GM23338 (cell line): ENCODE results near the gene CEND1. TPM values are rescaled to one million over a fixed set of nuclear protein-coding genes. Genes with fewer than 3 reads are reported as not detected.
A peak's percentile ranks its signal among the peaks of the same experiment; 100 is the strongest.

Experiments
- ATAC-seq: fragments of 200-7000 bp; cut with Tn5 transposase; 3 replicates; pipeline ENCODE4 v1.9.1; 2020
- DNase-seq: peaks from one replicate; pipeline ENCODE4 v3.0.0-alpha.2; 2015; ENCODE audit warnings: low spot score
- H2AFZ ChIP-seq: fragments of 200-600 bp; sonication (generic); 2 replicates; pipeline ENCODE4 v1.8.0; 2016; ENCODE audit warnings: antibody characterized with exemption, mild to moderate bottlenecking, moderate library complexity
- H3F3A ChIP-seq: fragments of 200-600 bp; sonication (generic); replicated peaks from 2 replicates; pipeline ENCODE4 v1.8.0; 2017; ENCODE audit warnings: antibody characterized with exemption, mixed run types, low read depth
- H3K27ac ChIP-seq: fragments of 200-600 bp; sonication (generic); 2 replicates; pipeline ENCODE4 v1.6.1; 2016; ENCODE audit warnings: low read depth
- H3K27me3 ChIP-seq: fragments of 200-600 bp; sonication (generic); 2 replicates; pipeline ENCODE4 v1.8.0; 2016; ENCODE audit warnings: mild to moderate bottlenecking, mixed run types, moderate library complexity; ENCODE audit not compliant: insufficient read depth
- H3K36me3 ChIP-seq: fragments of 200-600 bp; sonication (generic); 2 replicates; pipeline ENCODE4 v1.8.0; 2016; ENCODE audit warnings: mild to moderate bottlenecking; ENCODE audit not compliant: insufficient read depth
- H3K4me1 ChIP-seq: fragments of 200-600 bp; sonication (generic); 2 replicates; pipeline ENCODE4 v1.8.0; 2016; ENCODE audit warnings: mild to moderate bottlenecking, moderate library complexity; ENCODE audit not compliant: insufficient read depth
- H3K4me2 ChIP-seq: fragments of 200-600 bp; sonication (generic); 2 replicates; pipeline ENCODE4 v1.7.1; 2017; ENCODE audit warnings: mixed run types
- H3K4me3 ChIP-seq: fragments of 200-600 bp; sonication (generic); 2 replicates; pipeline ENCODE4 v1.6.1; 2016; ENCODE audit warnings: mixed run types
- H3K79me2 ChIP-seq: fragments of 200-600 bp; sonication (generic); replicated peaks from 2 replicates; pipeline ENCODE4 v1.8.0; 2017; ENCODE audit warnings: mild to moderate bottlenecking; ENCODE audit not compliant: insufficient read depth
- H3K9me2 ChIP-seq: fragments of 200-600 bp; sonication (generic); 2 replicates; pipeline ENCODE4 v1.8.0; 2017; ENCODE audit not compliant: insufficient read depth
- H4K20me1 ChIP-seq: fragments of 200-600 bp; sonication (generic); replicated peaks from 2 replicates; pipeline ENCODE4 v1.8.0; 2017; ENCODE audit warnings: mild to moderate bottlenecking; ENCODE audit not compliant: insufficient read depth
- H3K27ac Mint-ChIP-seq: 2 replicates; pipeline ENCODE4 v1.8.0; 2020; ENCODE audit warnings: inconsistent platforms, mild to moderate bottlenecking, moderate library complexity, mixed read lengths
- H3K27me3 Mint-ChIP-seq: 3 replicates; pipeline ENCODE4 v1.8.0; 2022; ENCODE audit warnings: low read depth, mild to moderate bottlenecking, moderate library complexity, mixed read lengths, inconsistent platforms; ENCODE audit not compliant: insufficient read depth, poor library complexity
- H3K36me3 Mint-ChIP-seq: 3 replicates; pipeline ENCODE4 v1.8.0; 2021; ENCODE audit warnings: low read depth, mild to moderate bottlenecking, inconsistent platforms, moderate library complexity, mixed read lengths
- H3K4me1 Mint-ChIP-seq: 3 replicates; pipeline ENCODE4 v1.8.0; 2020; ENCODE audit warnings: mild to moderate bottlenecking, inconsistent platforms, mixed read lengths
- H3K4me3 Mint-ChIP-seq: 3 replicates; pipeline ENCODE4 v1.8.0; 2021; ENCODE audit warnings: moderate library complexity, mild to moderate bottlenecking, inconsistent platforms, mixed read lengths
- H3K9me3 Mint-ChIP-seq: 3 replicates; pipeline ENCODE4 v1.8.0; 2020; ENCODE audit warnings: moderate library complexity, mild to moderate bottlenecking, inconsistent platforms, mixed read lengths
- CREB1 ChIP-seq: fragments of 250-450 bp; sonication (Bioruptor Pico); IDR thresholded peaks from 2 replicates; pipeline ENCODE4 v1.5.0; 2020; ENCODE audit warnings: low read depth, mild to moderate bottlenecking, moderate library complexity
- EZH2 ChIP-seq: fragments of 200-600 bp; sonication (generic); IDR thresholded peaks from one replicate; pipeline ENCODE4 v1.8.0; 2017; ENCODE audit warnings: antibody characterized with exemption, mild to moderate bottlenecking, low read depth; ENCODE audit not compliant: unreplicated experiment
- EZH2phosphoT487 ChIP-seq: fragments of 200-600 bp; sonication (generic); IDR thresholded peaks from one replicate; pipeline ENCODE4 v1.8.1; 2018; ENCODE audit warnings: antibody characterized with exemption; ENCODE audit not compliant: unreplicated experiment
- JUNB ChIP-seq: IDR thresholded peaks from one replicate; pipeline ENCODE4 v1.6.1; 2016; ENCODE audit warnings: antibody characterized with exemption; ENCODE audit not compliant: unreplicated experiment
- NANOG ChIP-seq: IDR thresholded peaks from 2 replicates; pipeline ENCODE4 v1.6.1; 2016; ENCODE audit warnings: antibody characterized with exemption, borderline replicate concordance
- POLR2AphosphoS5 ChIP-seq: IDR thresholded peaks from 2 replicates; pipeline ENCODE4 v1.6.1; 2016; ENCODE audit warnings: antibody characterized with exemption, low read depth
- STAT1 ChIP-seq: IDR thresholded peaks from one replicate; pipeline ENCODE4 v1.6.1; 2016; ENCODE audit warnings: antibody characterized with exemption; ENCODE audit not compliant: unreplicated experiment
- ZNF114 ChIP-seq: fragments of 250-450 bp; sonication (Bioruptor Pico); IDR thresholded peaks from 2 replicates; pipeline ENCODE4 v1.5.0; 2020; ENCODE audit warnings: mild to moderate bottlenecking, moderate library complexity
- ZNF331 ChIP-seq: fragments of 250-450 bp; sonication (Bioruptor Pico); IDR thresholded peaks from 2 replicates; pipeline ENCODE4 v1.5.0; 2020; ENCODE audit warnings: low read depth, mild to moderate bottlenecking, moderate library complexity
- ZNF462 ChIP-seq: fragments of 250-450 bp; sonication (Bioruptor Pico); IDR thresholded peaks from 2 replicates; pipeline ENCODE4 v1.5.0; 2020; ENCODE audit warnings: mild to moderate bottlenecking, moderate library complexity
- polyA plus RNA-seq: library from polyadenylated mRNA; unstranded; fragments of >200 nt; fragmentation: Nextera tagmentation; extraction: Ambion mirVana; gene quantifications from 2 replicates; pipeline ENCODE4 v1.2.1, GENCODE V29; 2016
- total RNA-seq: library from RNA; depleted of rRNA; stranded (reverse); fragments of >200 nt; shearing (Covaris generic); gene quantifications from 2 replicates; pipeline ENCODE4 v1.2.3, GENCODE V29; 2014
- TF ChIP-seq, protein P1 (sequence below), 2 experiments: fragments of 200-600 bp in 1 of 2; sonication (generic) in 1 of 2; conservative IDR thresholded peaks; 2 replicates each; pipeline versions ENCODE4 v1.5.1 to v1.6.1; 2016 to 2017; ENCODE audit warnings: antibody characterized with exemption in 2 of 2, low read depth in 2 of 2, mild to moderate bottlenecking in 2 of 2, moderate library complexity in 1 of 2
- TF ChIP-seq, protein P2 (sequence below): IDR thresholded peaks from one replicate; pipeline ENCODE4 v1.6.1; 2018; ENCODE audit warnings: antibody characterized with exemption; ENCODE audit not compliant: unreplicated experiment
- TF ChIP-seq, protein P3 (sequence below): IDR thresholded peaks from 2 replicates; pipeline ENCODE4 v1.6.1; 2016; ENCODE audit warnings: antibody characterized with exemption

The CEND1 gene
- total and polyA plus RNA-seq, 2 experiments from 2014 or later: 4.8 to 5.5 TPM

GRCh38 chr11:824942-825341 is 35.1 kb upstream of the CEND1 start:
- Mint-ChIP-seq H3K4me3 (peak overlapping the region; percentile 42; the same call in 2 of the 3 replicates), H3K36me3 (peaks cover 7% of the 10 kb centered on the region; the same call in 1 of the 3 replicates), H3K9me3 (no peaks in the 10 kb centered on the region; the same call in 2 of the 3 replicates), H3K4me1 (peaks cover 30% of the 10 kb centered on the region), H3K27ac (no peak overlapping the region; the same call in 1 of the 2 replicates), H3K27me3 (peaks cover 42% of the 10 kb centered on the region)
- Histone ChIP-seq H2AFZ (no peak overlapping the region), H3K79me2 (0 out of 2 replicates have a peak, but pooled peaks cover 5% of the 10 kb centered on the region), H4K20me1 (peaks cover 17% of the 10 kb centered on the region), H3K4me2 (no peak overlapping the region), H3K36me3 (no peaks in the 10 kb centered on the region), H3K4me1 (peaks cover 20% of the 10 kb centered on the region), H3K27me3 (peaks cover 6% of the 10 kb centered on the region; the same call in 1 of the 2 replicates), H3K27ac (no peak overlapping the region), H3F3A (peaks cover 17% of the 10 kb centered on the region), H3K9me2 (no peaks in the 10 kb centered on the region), H3K4me3 (no peak overlapping the region)
- no peak for DNase-seq
- no peak for ATAC-seq
- TF ChIP-seq NANOG: no peak
- TF ChIP-seq CREB1 (CRISPR knock-in tag): no peak
- TF ChIP-seq POLR2AphosphoS5: no peak
- TF ChIP-seq ZNF331 (CRISPR knock-in tag): no peak
- TF ChIP-seq ZNF462 (CRISPR knock-in tag): no peak
- no peak for TF ChIP-seq ZNF114 (CRISPR knock-in tag)
- TF ChIP-seq, protein P1, sequence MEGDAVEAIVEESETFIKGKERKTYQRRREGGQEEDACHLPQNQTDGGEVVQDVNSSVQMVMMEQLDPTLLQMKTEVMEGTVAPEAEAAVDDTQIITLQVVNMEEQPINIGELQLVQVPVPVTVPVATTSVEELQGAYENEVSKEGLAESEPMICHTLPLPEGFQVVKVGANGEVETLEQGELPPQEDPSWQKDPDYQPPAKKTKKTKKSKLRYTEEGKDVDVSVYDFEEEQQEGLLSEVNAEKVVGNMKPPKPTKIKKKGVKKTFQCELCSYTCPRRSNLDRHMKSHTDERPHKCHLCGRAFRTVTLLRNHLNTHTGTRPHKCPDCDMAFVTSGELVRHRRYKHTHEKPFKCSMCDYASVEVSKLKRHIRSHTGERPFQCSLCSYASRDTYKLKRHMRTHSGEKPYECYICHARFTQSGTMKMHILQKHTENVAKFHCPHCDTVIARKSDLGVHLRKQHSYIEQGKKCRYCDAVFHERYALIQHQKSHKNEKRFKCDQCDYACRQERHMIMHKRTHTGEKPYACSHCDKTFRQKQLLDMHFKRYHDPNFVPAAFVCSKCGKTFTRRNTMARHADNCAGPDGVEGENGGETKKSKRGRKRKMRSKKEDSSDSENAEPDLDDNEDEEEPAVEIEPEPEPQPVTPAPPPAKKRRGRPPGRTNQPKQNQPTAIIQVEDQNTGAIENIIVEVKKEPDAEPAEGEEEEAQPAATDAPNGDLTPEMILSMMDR (conservative IDR thresholded peaks at IDR 0.05; ENCODE audit: low read depth in 2 of 2): no peak
- TF ChIP-seq, protein P2, sequence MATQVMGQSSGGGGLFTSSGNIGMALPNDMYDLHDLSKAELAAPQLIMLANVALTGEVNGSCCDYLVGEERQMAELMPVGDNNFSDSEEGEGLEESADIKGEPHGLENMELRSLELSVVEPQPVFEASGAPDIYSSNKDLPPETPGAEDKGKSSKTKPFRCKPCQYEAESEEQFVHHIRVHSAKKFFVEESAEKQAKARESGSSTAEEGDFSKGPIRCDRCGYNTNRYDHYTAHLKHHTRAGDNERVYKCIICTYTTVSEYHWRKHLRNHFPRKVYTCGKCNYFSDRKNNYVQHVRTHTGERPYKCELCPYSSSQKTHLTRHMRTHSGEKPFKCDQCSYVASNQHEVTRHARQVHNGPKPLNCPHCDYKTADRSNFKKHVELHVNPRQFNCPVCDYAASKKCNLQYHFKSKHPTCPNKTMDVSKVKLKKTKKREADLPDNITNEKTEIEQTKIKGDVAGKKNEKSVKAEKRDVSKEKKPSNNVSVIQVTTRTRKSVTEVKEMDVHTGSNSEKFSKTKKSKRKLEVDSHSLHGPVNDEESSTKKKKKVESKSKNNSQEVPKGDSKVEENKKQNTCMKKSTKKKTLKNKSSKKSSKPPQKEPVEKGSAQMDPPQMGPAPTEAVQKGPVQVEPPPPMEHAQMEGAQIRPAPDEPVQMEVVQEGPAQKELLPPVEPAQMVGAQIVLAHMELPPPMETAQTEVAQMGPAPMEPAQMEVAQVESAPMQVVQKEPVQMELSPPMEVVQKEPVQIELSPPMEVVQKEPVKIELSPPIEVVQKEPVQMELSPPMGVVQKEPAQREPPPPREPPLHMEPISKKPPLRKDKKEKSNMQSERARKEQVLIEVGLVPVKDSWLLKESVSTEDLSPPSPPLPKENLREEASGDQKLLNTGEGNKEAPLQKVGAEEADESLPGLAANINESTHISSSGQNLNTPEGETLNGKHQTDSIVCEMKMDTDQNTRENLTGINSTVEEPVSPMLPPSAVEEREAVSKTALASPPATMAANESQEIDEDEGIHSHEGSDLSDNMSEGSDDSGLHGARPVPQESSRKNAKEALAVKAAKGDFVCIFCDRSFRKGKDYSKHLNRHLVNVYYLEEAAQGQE: no peak
- TF ChIP-seq STAT1: no peak
- TF ChIP-seq JUNB: no peak
- TF ChIP-seq, protein P3, sequence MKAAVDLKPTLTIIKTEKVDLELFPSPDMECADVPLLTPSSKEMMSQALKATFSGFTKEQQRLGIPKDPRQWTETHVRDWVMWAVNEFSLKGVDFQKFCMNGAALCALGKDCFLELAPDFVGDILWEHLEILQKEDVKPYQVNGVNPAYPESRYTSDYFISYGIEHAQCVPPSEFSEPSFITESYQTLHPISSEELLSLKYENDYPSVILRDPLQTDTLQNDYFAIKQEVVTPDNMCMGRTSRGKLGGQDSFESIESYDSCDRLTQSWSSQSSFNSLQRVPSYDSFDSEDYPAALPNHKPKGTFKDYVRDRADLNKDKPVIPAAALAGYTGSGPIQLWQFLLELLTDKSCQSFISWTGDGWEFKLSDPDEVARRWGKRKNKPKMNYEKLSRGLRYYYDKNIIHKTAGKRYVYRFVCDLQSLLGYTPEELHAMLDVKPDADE: no peak
- no peak for TF ChIP-seq EZH2phosphoT487
- TF ChIP-seq EZH2: no peak
